HL-60/S4 (cell line): ENCODE data around the gene UBE3D.
"Not testable (repeated sequence)": the region's sequence is repeated elsewhere in the genome, so short reads cannot be mapped to it uniquely, and the experiment has no call there.

Source experiments
- in situ Hi-C: fragments of 300-500 bp; cut with MboI; formaldehyde crosslinking; loops from 2 replicates; pipeline ENCODE4 v1.14.3; 2022; ENCODE audit warnings: low sequenced_read_pairs

UBE3D gene

DNA sequence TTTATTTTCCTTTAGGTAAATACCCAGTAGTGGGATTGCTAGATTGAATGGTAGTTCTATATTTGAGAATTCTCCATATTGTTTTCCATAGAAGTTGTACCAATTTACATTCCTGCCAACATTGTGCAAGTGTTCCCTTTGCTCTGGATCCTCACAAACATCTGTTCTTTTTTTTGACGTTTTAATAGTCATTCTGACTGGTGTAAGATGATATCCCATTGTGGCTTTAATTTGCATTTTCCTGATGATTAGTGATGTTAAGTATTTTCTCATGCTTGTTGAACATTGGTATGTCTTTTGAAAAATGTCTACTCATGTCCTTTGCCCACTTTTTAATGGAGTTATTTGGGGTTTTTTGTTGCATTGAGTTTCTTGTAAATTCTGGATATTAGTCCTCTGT is 85.6 kb downstream of the UBE3D start:
- in situ Hi-C loops, result no loop called here

GRCh38 chr6:82979657-82980056 is 86.0 kb downstream of the UBE3D start:
- in situ Hi-C loops, result no loop called here

DNA sequence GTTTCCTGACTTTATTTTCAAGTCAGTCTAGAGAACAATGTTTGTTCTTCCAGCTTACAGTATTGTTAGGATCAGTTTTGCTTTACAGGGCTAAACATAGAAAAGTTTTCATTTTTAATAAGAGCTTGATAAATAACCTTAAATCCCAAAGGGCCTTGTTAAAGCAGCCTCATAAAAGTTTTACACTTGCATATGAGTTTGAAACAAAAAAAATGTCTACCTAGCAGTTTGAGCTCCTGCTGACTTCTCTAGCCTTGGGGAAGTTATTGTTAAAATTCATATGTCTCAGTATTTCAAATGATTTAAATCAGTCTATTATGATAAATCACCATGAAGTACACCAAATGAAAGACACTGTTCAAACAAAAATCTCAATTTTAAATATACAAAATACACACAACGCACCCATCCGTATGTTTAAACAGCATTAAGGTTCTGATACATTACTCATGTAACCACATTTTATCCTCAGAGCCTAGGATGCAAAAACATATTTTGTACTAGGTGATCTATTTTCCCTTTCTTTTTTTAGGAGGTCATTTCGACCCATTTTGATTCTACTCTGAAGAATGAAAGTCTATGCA is 87.2 kb downstream of the UBE3D start:
- in situ Hi-C loops, result no loop called here

- in situ Hi-C loops, result no loop called here
Measured at GRCh38 chr6:82976179-82976578, 89.5 kb downstream of the UBE3D start.

GRCh38 chr6:82971877-82972460 is 93.7 kb downstream of the UBE3D start:
- in situ Hi-C loops, result no loop called here

- in situ Hi-C loops, result no loop called here
Measured at GRCh38 chr6:82970839-82971238, 94.8 kb downstream of the UBE3D start.

- in situ Hi-C loops, result no loop called here
Measured at GRCh38 chr6:82968708-82969107, 96.9 kb downstream of the UBE3D start.

GRCh38 chr6:82963191-82963925 is 102.3 kb downstream of the UBE3D start:
- in situ Hi-C loops, result no loop called here

DNA sequence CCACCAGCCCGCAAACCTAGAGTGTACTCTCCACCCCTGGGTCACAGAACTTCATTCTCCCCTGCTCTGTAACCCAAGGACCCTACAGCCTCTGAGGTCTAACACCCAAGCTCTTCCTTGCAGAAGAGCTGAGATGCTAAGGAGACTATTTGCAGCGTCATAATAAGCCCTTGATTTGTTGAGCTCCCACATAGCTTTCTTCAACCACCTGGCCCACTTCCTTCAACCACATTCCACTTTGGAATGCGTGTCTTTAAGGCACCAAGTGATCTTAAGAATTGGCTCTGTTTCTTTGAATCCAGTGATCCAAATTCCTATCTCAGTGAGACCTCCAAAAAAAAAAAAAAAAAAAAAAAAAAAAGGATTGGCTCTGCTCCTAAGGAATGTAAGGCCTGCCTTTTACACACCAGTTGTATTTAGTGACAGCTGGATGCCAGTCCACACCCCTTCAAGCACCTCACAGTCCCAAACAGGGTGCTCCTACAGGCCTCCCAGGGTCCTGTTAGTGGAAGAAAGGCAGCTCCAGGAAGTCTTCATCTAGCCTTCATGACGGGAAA is 106.2 kb downstream of the UBE3D start:
- in situ Hi-C loops, result no loop called here

DNA sequence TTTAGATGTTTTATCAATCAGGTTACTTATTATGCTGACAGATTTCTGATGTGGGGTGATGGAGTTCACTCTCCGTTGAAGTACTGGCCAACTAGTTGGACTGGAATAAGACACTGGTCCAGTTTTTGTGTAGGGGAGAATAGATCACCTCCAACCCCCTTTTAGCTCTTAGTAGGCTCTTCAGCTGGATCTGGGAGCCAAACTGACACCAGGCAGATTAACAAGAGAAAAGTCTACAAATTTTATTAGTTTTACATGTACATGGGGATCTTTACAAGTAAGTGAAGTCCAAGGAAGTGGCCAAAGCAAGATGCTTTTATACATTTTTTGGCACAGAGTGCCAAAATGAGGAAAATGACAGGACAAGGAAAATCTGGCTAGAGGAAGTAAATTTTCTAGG is 107.1 kb downstream of the UBE3D start:
- in situ Hi-C loops, result no loop called here

DNA sequence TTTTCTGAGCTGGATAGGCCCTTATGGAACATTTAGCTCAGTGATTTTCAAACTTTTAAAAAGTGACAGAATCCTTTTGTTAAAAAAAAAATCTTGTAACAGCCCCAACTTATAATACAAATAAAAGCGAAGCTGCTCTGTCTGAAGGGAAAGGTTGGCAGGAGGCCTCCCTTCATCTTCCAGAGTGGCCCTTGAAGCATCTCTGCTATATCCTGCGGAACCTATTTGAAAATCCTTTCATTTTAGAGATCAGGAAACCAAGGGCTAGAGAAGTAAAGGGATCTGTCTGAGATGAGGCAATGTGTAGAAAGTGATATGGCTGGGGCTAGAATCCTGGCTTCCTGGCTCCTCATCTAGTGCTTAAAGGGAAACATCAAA is 107.8 kb downstream of the UBE3D start:
- in situ Hi-C loops, result no loop called here

GRCh38 chr6:82957171-82957867 is 108.3 kb downstream of the UBE3D start:
- in situ Hi-C loops, result no loop called here

GRCh38 chr6:82955841-82956240 is 109.8 kb downstream of the UBE3D start:
- in situ Hi-C loops, result no loop called here

DNA sequence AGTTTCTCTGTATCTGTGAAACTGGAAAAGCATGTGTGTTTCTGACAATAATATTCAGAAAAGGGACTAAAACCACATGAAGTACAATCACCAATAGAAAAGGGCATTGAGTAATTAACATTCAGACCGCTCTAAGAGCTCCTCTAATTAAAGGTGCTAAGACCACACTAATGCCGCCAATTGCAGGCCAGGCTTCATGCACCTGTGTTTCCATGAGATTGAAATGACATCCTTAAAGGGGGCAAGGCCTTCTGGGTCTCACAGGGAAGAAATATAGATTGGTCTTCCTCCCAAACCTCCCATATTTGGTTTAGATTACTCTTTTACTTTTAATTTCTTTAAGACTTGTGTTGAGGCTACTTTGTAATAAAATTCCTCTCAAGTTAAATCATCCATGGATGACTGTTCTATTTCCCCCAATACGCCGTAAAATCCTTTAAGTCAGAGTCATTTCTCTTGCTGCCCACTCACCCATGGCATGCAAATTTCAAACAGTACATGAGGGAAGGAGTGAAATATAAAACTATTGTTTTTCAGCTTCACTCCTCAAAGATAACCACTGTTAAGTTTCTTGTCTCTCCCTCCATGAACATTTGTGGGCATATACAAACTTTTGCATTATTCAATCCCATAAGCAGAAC is 110.6 kb downstream of the UBE3D start:
- in situ Hi-C loops, result no loop called here

GRCh38 chr6:82954356-82954755 is 111.3 kb downstream of the UBE3D start:
- in situ Hi-C loops, result no loop called here

- in situ Hi-C loops, result no loop called here
Measured at GRCh38 chr6:82953871-82954270, 111.8 kb downstream of the UBE3D start.

- in situ Hi-C loops, result no loop called here
Measured at GRCh38 chr6:82951935-82952334, 113.7 kb downstream of the UBE3D start.

DNA sequence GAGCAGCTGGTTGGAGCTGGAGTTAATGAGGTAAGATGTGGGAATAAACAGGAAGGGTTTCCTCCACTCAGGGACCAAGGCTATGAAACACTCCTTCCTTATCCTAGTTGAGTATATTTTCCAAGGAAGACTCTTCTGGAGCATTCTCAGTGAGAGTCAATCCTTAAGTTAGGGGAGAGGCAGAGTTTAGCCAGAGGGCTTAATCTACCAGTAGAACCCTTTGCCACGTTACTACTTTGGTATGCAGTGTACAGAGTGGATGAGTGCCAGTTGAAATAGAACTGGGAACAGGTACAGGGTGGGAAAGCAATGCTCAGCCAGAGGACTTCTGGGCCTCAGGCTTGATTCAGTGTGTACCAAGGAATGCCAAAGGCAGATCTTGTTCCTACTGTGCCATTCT is 114.3 kb downstream of the UBE3D start:
- in situ Hi-C loops, result no loop called here

DNA sequence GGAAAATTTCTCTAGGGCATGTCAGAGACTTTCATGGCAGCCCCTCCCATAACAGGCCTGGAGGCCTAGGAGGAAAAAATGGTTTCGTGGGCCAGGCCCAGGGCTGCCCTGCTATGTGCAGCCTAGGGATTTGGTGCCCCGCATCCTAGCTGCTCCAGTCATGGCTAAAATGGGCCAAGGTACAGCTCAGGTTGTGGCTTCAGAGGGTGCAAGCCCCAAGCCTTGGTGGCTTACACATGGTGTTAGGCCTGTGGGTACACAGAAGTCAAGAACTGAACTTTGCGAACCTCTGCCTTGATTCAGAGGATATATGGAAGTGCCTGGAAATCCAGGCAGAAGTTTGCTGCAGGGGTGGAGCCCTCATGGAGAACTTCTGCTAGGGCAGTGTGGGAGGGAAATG is 134.7 kb downstream of the UBE3D start:
- in situ Hi-C loops, result not testable (repeated sequence)

GRCh38 chr6:82924799-82925535 is 140.7 kb downstream of the UBE3D start:
- in situ Hi-C loops, result no loop called here
